Measurements from ENCODE around the gene SALL1. TPM values are rescaled to one million over a fixed set of nuclear protein-coding genes. Genes with fewer than 3 reads are reported as not detected.

SALL1 gene
- total and polyA plus RNA-seq, 2 of the 8 experiments (the other 6 are each of a cell fraction or from before 2014, with no cell fraction given), result 33.7 to 56.8 TPM

DNA sequence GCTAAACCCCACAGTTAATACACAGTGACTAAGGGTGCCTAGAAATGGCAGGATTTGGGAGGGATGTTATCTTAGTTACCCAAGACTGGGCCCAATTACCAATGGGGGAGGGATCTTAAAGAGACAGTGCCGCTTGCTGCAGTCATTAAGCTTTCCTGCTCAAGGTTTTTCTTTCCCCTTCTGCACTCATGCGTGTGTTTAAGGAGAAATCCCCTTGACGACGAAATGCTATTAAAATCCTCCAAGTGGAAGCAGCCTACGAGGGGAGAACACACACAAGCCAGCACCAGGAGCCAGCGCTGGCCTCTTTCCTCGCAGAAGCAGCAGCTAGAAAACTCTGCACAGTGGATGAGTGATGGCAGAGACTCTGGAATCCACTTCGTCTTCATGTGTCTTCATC, 22.0 kb downstream of the SALL1 start (continued):
- TF ChIP-seq ZNF274 (IDR thresholded peaks at IDR 0.05; ENCODE audit: borderline replicate concordance, extremely low read depth, low read length) (no peak), TCF12 (IDR thresholded peaks at IDR 0.05; ENCODE audit: low read depth, low read length) (no peak)

Measured in H1 (cell line).